Endometrial microvascular endothelial cells (primary cell): ENCODE results near the gene TMEFF1. TPM values are rescaled to one million over a fixed set of nuclear protein-coding genes. Genes with fewer than 3 reads are reported as not detected.
"Not testable (repeated sequence)": the region's sequence is repeated elsewhere in the genome, so short reads cannot be mapped to it uniquely, and the experiment has no call there.

ENCODE experiments used
- in situ Hi-C: cut with HindIII; loops from 2 replicates; pipeline ENCODE4 v1.10.0; 2017; ENCODE audit warnings: low sequenced_read_pairs, low pct_unique_long_range_greater_than_20kb; ENCODE audit errors: inconsistent ontology term
- total RNA-seq: library from RNA; depleted of rRNA; stranded (reverse); fragments of >200 nt; gene quantifications from one replicate; pipeline ENCODE4 v1.2.3, GENCODE V29; 2015; ENCODE audit errors: inconsistent ontology term

TMEFF1 gene
- total RNA-seq, 1 donor from 2014 or later, result 6.3 TPM

DNA sequence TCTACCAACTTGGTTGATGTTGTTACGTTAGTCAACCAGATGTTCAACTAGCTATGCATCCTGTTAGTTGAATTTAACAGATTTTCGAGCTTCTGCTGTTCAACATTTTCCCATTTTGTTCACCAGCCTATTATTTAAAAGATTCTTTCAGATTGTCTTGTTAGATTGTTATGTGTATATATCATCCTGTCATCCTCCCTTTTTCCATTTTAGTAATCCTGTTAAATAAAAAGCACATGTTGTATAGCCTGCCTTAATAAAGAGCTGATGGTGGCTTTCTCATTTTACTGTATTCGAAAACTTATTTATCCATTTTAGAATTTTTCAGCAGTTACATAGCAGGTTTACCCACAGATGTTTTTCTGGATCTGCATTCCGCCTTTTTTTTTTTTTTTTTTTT is 4.3 kb downstream of the TMEFF1 start:
- in situ Hi-C loops, result no loop called here

DNA sequence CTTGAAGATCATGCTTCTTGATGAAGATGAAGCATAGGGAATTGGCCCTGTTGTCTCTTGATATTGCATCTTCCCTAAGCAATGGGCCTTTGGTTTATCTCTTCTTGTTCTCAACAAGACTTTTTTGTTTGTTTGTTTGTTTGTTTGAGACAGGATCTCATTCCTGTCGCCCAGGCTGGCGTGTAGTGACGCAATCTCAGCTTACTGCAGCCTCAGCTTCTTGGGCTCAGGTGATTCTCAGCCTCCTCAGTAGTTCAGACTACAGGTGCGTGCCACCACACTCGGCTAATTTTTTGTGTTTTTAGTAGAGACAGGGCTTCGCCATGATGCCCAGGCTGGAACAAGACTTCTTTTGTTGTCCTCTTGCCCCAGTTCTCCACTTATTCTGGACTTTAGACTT is 5.2 kb downstream of the TMEFF1 start:
- in situ Hi-C loops, result no loop called here

DNA sequence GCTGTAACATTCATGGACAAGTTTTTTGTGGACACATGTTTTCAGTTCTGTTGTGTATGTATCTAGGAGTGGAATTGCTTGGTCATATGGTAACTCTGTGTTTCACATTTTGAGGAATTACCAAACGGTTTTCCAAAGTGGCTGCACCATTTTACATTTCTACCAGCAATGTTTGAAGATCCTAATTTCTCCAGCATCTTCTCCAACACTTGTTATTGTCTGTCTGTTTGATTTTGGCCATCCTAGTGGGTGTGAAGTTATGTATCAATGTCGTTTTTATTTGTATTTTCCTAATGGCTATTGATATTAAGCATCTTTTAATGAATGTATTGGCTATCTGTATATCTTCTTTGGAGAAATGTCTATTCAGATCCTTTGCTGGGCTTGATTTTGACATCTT is 6.9 kb downstream of the TMEFF1 start:
- in situ Hi-C loops, result no loop called here

DNA sequence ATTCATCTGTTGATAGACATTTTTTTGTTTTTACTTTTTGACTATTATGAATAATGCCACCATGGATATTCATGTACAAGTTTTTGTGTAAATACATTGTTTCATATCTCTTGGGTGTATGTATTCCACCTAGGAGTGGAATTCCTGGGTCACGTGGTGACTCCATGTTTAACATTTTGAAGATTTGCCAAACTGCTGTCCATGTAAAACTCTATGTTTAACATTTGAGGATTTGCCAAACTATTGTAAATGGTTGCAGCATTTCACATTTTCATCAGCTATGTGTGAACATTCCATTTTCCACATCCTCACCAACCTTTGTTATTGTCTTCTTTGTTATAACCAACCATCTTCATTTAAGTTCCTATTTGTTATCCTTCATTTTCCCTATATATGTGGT is 12.2 kb downstream of the TMEFF1 start:
- in situ Hi-C loops, result no loop called here

DNA sequence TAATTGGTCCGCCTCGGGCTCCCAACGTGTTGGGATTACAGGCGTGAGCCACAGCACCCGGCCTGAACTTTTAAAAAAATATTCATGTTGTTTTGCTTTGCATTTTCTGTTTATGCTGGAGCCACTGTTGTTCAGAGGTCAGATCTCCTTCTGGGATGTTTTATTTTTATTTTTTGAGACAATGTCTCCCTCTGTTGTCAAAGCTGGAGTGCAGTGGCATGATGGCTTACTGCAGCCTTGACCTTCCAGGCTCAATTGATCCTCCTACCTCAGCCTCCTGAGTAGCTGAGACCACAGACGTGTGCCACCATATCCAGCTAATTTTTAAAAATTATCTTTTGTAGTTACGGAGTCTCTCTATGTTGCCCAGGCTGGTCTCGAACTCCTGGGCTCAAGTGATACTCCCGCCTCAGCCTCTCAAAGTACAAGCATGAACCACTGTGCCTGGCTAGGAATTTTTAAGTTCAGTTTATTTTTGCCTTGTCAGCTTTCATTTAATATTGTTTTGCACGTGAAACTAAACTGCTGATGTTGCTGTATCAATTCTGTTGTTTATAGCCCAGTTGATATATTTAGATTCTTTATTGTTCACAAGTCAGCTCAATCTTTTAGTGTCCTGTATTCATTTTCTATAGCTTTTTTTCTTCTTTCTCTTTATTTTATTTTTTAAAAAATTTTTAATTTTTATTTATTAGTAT is 13.7 kb downstream of the TMEFF1 start:
- in situ Hi-C loops, result no loop called here

DNA sequence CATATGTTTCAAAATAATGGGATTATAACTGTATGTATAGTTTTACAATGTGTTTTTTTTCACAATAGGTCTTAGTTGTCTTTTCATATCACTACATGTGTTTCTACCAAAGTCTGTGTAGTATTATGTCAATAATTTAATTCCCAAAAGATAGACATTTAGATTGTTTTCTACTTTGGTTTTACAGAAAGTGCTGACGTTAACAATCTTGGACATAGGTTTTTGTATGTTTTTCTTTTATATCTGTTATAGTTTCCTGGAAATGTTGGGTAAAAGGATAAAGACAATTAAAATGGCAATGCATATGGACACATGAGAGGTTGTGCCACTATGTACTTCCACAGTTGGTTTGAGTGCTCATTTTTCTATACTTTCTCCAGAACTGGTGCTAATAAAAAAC is 15.2 kb downstream of the TMEFF1 start:
- in situ Hi-C loops, result no loop called here

DNA sequence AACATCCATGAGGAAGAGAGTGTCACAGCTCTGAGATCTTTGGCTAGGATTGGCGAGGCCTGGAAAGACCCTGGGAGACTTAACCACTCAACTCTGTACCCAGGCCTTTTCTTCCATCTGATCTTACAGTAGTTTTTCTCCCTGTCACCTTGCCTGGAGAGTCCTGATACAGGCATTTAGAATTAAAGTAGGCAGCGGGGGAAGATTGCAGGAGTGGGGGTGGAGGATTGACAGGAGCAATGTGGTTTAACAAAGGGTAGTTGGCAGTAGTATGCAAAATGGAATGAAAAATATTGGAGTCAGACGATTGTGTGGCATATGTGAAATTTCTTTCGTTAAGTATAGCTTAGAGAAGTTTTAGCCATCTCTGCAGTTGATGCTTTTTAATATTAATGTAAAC is 16.9 kb downstream of the TMEFF1 start:
- in situ Hi-C loops, result no loop called here

- in situ Hi-C loops, result no loop called here
Observed at GRCh38 chr9:100492952-100493351, 20.0 kb downstream of the TMEFF1 start.

DNA sequence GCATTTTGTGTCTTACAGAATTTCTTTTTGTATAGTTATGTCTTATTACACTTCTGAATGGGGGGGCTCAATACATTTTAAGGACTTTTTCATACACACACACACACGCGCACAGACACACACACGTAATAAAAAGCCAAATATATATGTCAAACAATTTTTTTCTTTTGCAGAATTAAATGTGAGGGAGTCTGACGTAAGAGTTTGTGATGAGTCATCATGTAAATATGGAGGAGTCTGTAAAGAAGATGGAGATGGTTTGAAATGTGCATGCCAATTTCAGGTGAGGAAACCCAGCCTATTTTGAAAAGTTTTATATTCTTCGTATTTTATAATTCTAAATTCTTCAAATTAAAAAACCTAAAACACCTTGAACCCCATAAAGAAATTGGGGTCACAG is 25.6 kb downstream of the TMEFF1 start:
- in situ Hi-C loops, result no loop called here

DNA sequence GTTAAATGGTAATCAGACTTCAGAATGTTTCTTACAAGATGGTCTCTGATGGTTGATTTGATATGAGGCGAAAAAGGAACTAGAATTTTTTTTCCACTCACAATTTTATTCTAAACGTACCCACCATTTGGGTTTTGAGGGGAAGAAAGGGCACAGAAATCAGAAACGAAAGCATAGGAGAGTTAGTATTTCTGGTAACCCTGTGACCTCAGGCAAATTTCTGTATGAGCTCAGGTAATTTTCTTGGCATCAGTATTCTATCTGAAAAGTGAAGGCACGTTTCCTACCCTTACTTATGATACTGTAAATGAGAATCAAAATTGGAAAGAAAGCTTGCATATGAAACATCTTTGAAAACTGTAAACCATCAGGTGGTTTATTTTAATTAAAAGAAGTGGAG is 26.5 kb downstream of the TMEFF1 start:
- in situ Hi-C loops, result no loop called here

- in situ Hi-C loops, result no loop called here
Observed at GRCh38 chr9:100499866-100500265, 26.9 kb downstream of the TMEFF1 start.

DNA sequence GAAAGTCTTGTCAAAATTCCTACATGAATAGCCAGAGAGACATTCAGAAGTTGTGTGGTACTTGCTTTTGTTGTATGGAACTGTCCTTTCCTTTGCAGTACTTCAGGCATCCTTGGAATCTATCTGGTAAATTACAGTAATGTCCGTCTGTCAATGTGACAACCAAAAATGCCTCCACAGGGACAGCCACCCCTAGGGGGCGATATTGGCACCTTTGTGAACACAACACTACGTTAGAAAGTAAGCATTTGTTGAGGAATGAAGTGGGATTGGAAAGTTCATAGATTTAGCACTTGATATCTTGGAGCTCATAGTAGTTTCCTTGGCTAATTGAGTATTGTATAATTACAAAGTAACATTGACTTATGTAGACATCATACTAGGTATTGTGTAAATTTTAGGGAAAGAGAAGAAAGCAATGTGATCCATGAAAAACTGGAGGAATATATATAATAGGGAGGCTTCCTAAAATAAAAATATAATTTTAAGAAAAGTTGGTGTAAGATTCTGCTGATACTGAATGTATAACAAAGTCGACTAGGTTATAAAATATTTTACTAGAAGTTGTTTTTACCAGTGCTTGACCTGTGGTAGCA is 32.7 kb downstream of the TMEFF1 start:
- in situ Hi-C loops, result no loop called here

DNA sequence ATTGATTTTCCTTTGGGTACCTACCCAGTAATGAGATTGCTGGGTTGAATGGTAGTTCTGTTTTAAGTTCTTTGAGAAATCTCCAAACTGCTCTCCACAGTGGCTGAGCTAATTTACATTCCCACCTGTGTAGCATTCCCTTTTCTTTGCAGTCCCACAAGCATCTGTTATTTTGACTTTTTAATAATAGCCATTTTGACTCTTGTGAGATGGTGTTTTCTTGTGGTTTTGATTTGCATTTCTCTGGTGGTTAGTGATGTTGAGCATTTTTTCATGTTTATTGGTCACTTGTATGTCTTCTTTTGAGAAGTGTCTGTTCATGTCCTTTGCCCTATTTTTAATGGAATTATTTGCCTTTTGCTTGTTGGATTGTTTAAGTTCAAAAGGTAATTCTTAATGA is 34.4 kb downstream of the TMEFF1 start:
- in situ Hi-C loops, result not testable (repeated sequence)

DNA sequence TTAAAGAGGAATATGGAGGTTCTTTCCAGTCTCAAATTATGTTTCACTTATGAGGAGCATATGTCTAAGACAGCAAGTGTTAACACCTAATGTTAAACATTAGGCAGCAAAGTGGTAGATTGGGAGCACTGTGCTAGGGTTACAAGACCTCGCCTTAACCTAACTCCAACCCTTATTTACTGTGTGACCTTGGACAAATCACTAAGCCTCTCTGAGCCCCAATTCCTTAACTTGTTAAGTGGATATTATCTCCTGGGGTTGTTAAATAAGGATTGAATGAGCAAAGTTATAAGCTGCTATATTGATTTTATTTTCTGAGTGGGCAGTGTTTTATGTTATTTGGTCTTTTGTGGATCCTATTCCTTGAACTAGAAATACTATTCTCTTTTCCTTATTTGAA is 38.3 kb downstream of the TMEFF1 start:
- in situ Hi-C loops, result no loop called here

DNA sequence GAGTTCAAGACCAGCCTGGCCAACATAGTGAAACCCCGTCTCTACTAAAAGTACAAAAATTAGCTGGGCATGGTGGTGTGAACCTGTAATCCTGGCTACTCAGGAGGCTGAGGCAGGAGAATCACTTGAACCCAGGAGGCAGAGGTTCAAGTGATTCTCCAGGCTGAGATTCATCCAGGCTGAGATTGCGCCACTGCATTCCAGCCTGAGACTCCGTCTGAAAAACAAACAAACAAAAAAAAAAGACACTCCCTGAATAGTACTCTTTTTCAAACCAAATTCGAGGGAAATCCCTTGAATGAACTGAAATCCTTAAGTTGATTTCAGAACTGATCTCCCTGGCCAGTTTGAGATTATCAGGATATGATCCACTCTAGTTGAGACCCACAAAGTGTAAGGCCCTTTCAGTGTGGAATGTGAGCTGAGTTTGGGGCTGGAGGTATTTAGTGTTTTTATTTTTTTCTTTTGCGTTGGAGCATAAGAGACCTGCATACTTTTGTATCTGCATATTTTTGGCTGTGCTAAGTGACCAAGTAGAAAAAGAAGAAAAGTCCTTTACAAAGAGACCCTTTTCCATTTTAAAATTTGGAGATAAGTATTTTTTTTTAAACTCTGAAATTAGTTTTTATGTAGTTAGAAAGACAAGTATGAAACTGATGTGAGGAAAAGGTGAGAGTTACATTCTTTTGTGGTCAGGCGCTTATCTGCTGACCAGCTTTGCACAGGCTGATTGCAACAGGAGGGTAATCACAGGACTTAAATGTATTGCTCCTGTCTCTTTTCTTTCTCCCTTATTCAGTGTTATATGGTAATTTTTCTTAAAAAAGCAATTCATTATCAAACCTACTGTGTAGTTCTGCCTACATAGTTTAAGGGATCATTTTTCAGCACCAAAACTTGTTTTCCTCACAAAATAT is 42.9 kb downstream of the TMEFF1 start:
- in situ Hi-C loops, result no loop called here

GRCh38 chr9:100521282-100521681 is 48.3 kb downstream of the TMEFF1 start:
- in situ Hi-C loops, result no loop called here

DNA sequence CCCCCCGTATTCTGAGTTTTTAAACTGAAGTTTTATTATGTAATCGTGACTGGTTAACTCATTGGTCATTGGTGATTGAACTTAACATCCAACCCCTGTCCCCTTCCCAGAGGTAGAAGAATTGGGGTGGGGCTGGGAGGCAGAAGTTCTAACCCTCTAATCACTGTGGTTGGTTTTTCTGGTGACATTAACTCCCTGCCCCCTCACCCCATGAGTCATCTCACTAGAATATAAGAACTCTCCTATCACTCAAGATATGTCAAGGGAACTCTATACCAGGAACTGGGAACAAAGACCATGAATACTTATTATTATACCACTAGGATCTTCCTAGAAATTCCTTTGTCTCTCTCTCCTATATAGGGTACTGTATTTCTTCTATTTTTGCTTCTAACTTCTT is 52.6 kb downstream of the TMEFF1 start:
- in situ Hi-C loops, result no loop called here

DNA sequence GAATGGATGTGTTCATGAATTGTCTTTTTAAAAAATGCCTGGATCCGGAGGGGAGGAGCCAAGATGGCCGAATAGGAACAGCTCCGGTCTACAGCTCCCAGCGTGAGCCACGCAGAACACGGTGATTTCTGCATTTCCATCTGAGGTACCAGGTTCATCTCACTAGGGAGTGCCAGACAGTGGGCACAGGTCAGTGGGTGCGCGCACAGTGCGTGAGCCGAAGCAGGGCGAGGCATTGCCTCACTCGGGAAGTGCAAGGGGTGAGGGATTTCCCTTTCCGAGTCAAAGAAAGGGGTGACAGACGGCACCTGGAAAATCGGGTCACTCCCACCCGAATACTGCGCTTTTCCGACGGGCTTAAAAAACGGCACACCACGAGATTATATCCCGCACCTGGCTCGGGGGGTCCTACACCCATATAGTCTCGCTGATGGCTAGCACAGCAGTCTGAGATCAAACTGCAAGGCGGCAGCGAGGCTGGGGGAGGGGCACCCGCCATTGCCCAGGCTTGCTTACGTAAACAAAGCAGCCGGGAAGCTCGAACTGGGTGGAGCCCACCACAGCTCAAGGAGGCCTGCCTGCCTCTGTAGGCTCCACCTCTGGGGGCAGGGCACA is 54.3 kb downstream of the TMEFF1 start:
- in situ Hi-C loops, result not testable (repeated sequence)

DNA sequence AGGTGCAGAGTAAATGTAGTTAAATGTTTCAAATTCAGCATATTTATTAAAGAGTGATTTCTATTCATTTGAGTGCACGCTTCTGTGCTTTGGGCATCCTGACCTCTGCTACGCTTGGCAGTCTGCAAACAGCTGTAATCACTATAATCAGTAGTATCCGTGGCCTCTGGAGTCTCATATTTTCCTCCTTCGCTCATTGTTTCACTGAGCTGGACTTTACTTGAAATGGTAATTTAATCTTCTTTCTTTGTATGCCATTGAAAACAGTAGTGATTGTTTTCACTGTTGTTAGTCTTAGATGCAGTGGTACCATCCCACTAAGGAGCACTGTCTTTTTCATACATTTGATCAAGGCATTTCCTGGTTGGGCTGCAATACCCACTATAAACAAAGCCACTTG is 61.5 kb downstream of the TMEFF1 start:
- in situ Hi-C loops, result no loop called here

- in situ Hi-C loops, result no loop called here
Observed at GRCh38 chr9:100540327-100540726, 67.4 kb downstream of the TMEFF1 start.
